K562 (cell line): ENCODE data around the gene PLEKHA8. TPM values are rescaled to one million over a fixed set of nuclear protein-coding genes. Genes with fewer than 3 reads are reported as not detected.
A peak's percentile ranks its signal among the peaks of the same experiment; 100 is the strongest.

ENCODE experiments used
- ADNP ChIP-seq: fragments of 200-800 bp; sonication (Bioruptor generic); IDR thresholded peaks from 2 replicates; pipeline ENCODE4 v1.6.1; 2016; ENCODE audit warnings: missing genetic modification characterization, missing compliant biosample characterization
- ARID4B ChIP-seq: sonication (generic); formaldehyde crosslinking; IDR thresholded peaks from 2 replicates; pipeline ENCODE4 v1.8.0; 2022; ENCODE audit warnings: mild to moderate bottlenecking, missing genetic modification reagents
- ATF1 ChIP-seq, 2 experiments: fragments of 450-650 bp in 1 of 2; IDR thresholded peaks; 2 replicates each; pipeline ENCODE4 v1.6.1; 2016; ENCODE audit warnings: missing compliant biosample characterization in 1 of 2, missing genetic modification characterization in 1 of 2
- CBX8 ChIP-seq: fragments of 200-600 bp; sonication (generic); IDR thresholded peaks from 2 replicates; pipeline ENCODE4 v1.6.1; 2012; ENCODE audit warnings: borderline replicate concordance, mixed run types, low read depth, mild to moderate bottlenecking, moderate library complexity, mixed read lengths, low read length, control low read depth, inconsistent platforms; ENCODE audit not compliant: poor library complexity, severe bottlenecking; ENCODE audit errors: extremely low read depth
- NBN ChIP-seq: fragments of 450-650 bp; IDR thresholded peaks from 2 replicates; pipeline ENCODE4 v1.6.1; 2016; ENCODE audit warnings: low read depth, mild to moderate bottlenecking
- NR3C1 ChIP-seq: sonication (generic); formaldehyde crosslinking; IDR thresholded peaks from 2 replicates; pipeline ENCODE4 v1.8.1; 2022; ENCODE audit warnings: missing genetic modification reagents
- PTRF ChIP-seq: fragments of 450-650 bp; IDR thresholded peaks from 2 replicates; pipeline ENCODE4 v1.6.1; 2016; ENCODE audit warnings: mild to moderate bottlenecking, missing genetic modification characterization, missing compliant biosample characterization
- SAFB ChIP-seq: fragments of 200-400 bp; formaldehyde crosslinking; IDR thresholded peaks from 2 replicates; pipeline ENCODE4 v1.6.1; 2017; ENCODE audit warnings: low read depth, low read length, borderline replicate concordance
- SMARCB1 ChIP-seq: IDR thresholded peaks from 2 replicates; pipeline ENCODE4 v1.6.1; 2011; ENCODE audit warnings: improper control_type of control experiment, low read depth; ENCODE audit not compliant: insufficient read length
- SRSF9 ChIP-seq: fragments of 200-400 bp; formaldehyde crosslinking; IDR thresholded peaks from 2 replicates; pipeline ENCODE4 v1.6.1; 2017; ENCODE audit warnings: low read depth, low read length, borderline replicate concordance
- U2AF1 ChIP-seq: fragments of 200-400 bp; formaldehyde crosslinking; optimal IDR thresholded peaks from 2 replicates; pipeline ENCODE3; 2017; ENCODE audit warnings: mild to moderate bottlenecking, low read depth, low read length, moderate library complexity
- ZBTB11 ChIP-seq, 3 experiments: fragments of 200-800 bp in 1 of 3; fragments of 250-450 bp in 1 of 3; fragments of 450-650 bp in 1 of 3; sonication (Bioruptor Pico) in 1 of 3; sonication (Bioruptor generic) in 1 of 3; formaldehyde crosslinking in 1 of 3; IDR thresholded peaks; 2 replicates each; pipeline versions ENCODE4 v1.6.1 to v1.8.0; 2016 to 2022; ENCODE audit warnings: mild to moderate bottlenecking in 2 of 3, missing genetic modification characterization in 2 of 3, missing compliant biosample characterization in 1 of 3, moderate library complexity in 1 of 3
- ZNF282 ChIP-seq: sonication (generic); formaldehyde crosslinking; IDR thresholded peaks from 2 replicates; pipeline ENCODE4 v1.8.1; 2023; ENCODE audit warnings: missing genetic modification reagents
- ZNF785 ChIP-seq: fragments of 250-450 bp; sonication (Bioruptor Pico); IDR thresholded peaks from 2 replicates; pipeline ENCODE4 v1.4.0; 2020; ENCODE audit warnings: mild to moderate bottlenecking
- ZNF830 ChIP-seq: fragments of 250-450 bp; sonication (Bioruptor Pico); IDR thresholded peaks from 2 replicates; pipeline ENCODE4 v1.5.0; 2021; ENCODE audit warnings: mild to moderate bottlenecking
- polyA plus RNA-seq, 8 experiments: library from polyadenylated mRNA; depleted of rRNA in 4 of 8; stranded (reverse) in 5 of 8; unstranded in 3 of 8; fragments of >200 nt; fragmentation: Nextera tagmentation in 2 of 8; fragmentation: Illumina TruSeq in 1 of 8; extraction: Ambion mirVana in 2 of 8; extraction: Trizol in 1 of 8; gene quantifications; 2 replicates each; pipeline versions ENCODE4 v1.2.1 to v1.2.3, GENCODE V29; 2011 to 2014; ENCODE audit warnings: inconsistent platforms in 1 of 8, missing spikeins in 1 of 8
- total RNA-seq, 7 experiments: library from RNA; depleted of rRNA in 6 of 7; stranded (reverse); fragments of >200 nt in 6 of 7; fragmentation: Illumina TruSeq in 2 of 7; extraction: Trizol in 2 of 7; gene quantifications; 2 replicates each; pipeline versions ENCODE4 v1.2.1 to v1.2.3, GENCODE V29; 2011 to 2021; ENCODE audit warnings: low replicate concordance in 1 of 7

The PLEKHA8 gene
- total and polyA plus RNA-seq, 9 of the 15 experiments (the other 6 are each of a cell fraction or from before 2014, with no cell fraction given) = 3.2 to 16.3 (median 11.8) TPM

GRCh38 chr7:30135301-30136116, 107.3 kb downstream of the PLEKHA8 start (continued):
- TF ChIP-seq ARID4B (CRISPR knock-in tag) (no peak), ZNF830 (CRISPR knock-in tag) (no peak), ZNF282 (peak; percentile 85; the same call in 1 of the 2 replicates), SMARCB1 (no peak), SRSF9 (no peak), ZBTB11 (CRISPR knock-in tag; IDR thresholded peaks at IDR 0.05) (0 out of 6 replicates have a peak, but pooled peaks of 1 of the 3 experiments have one; percentile 7), CBX8 (no peak), U2AF1 (no peak), SAFB (0 out of 2 replicates have a peak, but pooled peaks have one; percentile 42), NBN (no peak), ADNP (no peak), PTRF (tag) (no peak), ATF1 (CRISPR knock-in tag; IDR thresholded peaks at IDR 0.05) (no peak), ATF1 (tag; IDR thresholded peaks at IDR 0.05) (no peak), ZNF785 (CRISPR knock-in tag) (no peak), NR3C1 (CRISPR knock-in tag) (0 out of 2 replicates have a peak, but pooled peaks have one; percentile 73)
